HG02970 (cell line): ENCODE results near the gene TMEM94.

ENCODE experiments used
- ATAC-seq: cut with Tn5 transposase; IDR thresholded peaks from one replicate; pipeline ENCODE4 v1.9.1; 2021; ENCODE audit warnings: mild to moderate bottlenecking, moderate library complexity, moderate number of reproducible peaks; ENCODE audit not compliant: unreplicated experiment, low FRiP score

Gene TMEM94

DNA sequence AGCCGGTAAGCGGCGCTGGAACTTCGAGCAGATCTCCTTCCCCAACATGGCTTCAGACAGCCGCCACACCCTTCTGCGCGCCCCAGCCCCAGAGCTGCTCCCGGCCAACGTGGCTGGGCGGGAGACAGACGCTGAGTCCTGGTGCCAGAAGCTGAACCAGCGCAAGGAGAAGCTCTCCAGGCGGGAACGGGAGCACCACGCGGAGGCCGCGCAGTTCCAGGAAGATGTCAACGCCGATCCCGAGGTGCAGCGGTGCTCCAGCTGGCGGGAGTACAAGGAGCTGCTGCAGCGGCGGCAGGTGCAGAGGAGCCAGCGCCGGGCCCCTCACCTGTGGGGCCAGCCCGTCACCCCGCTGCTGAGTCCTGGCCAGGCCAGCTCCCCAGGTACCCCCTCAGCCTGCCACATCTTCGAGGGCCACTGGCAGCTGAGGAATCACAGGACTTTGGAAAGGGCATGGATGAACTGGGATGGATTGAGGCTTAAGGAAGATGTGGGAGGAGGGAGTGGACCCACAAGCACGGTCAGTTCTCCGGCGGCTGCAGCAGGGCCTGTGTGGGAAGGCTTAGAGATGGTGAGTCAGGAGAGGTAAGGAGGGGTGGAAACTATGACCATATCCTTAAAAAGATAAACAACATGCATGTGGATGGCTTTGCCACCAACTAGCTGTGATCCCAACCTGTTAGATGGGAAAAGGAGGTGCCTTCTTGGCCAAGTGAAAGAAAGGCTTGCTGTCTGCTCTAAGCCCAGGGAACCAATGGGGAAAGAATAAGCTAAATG, 65.7 kb downstream of the TMEM94 start:
- ATAC-seq, result no peak

DNA sequence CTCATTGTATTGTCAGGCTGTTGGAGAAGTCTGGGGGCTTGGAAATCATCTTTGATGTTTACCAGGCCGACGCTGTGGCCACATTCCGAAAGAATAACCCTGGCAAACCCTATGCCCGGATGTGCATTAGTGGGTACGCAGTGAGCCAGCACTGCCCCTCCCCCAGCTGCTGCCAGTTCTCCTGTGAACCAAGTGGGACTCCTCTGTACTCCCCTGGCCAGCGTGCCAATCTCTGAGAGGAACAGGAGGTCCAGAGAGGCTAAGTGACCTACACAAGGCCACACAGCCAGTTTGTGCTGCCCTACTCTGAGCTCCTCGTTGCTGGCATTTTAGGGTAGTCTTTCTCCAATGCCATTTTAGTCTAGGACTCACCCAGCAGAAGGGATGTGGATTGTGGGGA, 67.2 kb downstream of the TMEM94 start:
- no peak for ATAC-seq

DNA sequence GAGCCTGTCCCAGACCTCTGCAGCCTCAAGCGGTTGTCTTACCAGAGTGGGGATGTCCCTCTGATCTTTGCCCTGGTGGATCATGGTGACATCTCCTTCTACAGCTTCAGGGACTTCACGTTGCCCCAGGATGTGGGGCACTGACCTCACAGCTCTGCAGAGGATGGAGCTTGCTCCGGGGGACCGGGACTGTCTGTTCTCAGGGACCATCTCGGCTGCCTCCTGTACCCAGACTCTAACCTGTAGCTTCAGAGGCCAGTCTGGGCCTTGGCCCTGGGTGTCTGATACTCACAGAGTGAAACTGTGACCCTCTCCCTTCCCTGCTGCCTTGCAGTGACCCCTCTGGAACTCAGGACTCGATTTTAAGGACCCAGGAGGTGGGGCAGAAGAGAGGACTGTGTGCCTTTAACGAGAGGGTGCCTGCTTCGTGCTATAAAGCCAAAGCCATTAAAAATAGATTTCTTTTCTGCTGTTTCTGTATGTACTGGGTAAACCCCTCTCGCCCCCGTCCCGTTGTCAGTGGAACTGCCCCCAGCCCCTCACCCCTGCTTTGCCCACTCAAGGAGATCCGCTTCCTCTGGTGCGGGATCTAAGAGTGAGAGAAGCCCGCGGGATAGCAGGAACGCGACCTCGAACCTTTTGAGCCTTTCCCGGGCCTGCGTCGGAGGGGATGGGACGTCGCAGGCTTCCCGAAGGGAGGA, 68.0 kb downstream of the TMEM94 start:
- no peak for ATAC-seq

DNA sequence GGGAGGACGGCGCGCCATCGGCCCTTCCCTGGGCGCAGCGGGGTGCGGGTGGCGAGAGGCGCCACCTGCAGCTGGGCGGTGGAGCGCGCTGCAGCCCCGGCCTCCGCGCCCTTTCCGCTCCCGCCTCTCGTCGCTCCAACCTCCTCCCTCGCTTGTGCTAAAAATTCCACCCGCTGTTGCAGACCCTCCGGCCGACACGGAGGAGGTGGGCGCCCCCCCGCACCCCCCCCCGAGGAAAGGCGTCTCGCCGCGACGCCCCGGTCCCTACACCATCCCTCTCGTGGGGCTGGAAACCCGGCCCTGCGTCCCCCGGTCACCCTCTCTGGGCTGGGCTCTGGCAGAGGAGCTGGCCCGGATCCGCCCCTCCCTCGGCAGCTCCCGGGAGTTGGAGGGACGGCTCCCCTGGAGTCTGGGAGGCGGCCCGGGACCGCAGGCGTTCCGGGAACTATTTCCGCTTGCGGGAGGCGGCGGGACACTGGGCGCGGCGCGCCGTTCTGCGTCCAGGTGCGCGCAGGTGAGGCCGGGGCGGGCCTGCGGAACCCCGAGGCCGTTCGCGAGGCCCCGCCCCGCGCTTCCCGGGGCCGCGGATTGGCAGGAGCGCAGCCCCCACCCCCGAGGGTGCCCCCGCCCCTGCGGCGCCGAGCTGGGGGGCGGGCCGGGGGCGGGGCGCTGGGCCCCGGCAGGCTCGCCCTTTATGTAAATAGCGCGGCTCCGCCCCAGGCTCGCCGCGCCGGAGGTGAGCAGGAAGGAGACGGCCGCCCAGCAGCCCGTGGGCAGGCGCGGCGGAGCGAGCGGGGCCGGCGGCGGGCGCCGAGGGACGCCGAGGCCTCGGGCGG, 68.8 kb downstream of the TMEM94 start, which contains the start of gene LLGL2:
Gene LLGL2 (plus strand): TSS at position 728 of the 836 bp plus-strand sequence. CDS start 17,730 bp downstream, outside the sequence.
- ATAC-seq, result peak; percentile 74

DNA sequence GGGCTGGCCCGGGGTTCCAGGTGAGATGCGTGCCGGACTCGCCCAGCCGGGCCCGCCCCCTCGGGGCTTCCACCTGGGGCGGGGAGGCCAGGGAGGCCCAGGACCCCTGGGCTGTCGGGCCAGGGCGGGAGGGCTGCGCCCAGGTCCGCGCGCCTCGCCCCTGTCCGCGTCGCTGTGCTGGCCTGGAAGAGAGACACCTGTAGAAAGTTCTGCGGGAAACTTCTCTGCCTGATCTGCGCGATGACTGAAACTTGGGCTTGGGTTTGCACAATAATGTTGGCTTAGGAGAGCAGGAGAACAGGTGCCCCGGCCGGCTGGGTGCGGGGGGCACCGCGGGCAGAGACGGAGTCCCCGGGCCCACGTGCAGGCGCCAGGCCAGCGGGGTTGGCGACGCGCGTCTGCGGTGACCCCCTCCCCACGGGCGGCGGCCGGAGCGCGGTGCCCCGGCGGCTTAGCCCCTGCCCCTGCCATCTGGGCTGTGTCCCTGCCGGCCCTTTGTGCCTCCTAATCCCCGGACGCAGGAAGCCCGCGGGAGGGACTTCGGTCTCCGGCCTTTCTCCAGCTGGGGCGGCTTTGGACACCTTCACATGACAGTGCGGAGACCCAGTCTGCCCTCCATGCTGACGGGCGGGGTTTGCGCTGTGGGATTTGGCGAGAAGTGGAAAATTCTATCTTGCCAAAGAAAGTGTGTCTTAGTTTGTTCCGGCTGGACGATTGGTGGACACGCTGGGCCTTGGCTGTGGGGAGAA, 69.5 kb downstream of the TMEM94 start:
- no peak for ATAC-seq

DNA sequence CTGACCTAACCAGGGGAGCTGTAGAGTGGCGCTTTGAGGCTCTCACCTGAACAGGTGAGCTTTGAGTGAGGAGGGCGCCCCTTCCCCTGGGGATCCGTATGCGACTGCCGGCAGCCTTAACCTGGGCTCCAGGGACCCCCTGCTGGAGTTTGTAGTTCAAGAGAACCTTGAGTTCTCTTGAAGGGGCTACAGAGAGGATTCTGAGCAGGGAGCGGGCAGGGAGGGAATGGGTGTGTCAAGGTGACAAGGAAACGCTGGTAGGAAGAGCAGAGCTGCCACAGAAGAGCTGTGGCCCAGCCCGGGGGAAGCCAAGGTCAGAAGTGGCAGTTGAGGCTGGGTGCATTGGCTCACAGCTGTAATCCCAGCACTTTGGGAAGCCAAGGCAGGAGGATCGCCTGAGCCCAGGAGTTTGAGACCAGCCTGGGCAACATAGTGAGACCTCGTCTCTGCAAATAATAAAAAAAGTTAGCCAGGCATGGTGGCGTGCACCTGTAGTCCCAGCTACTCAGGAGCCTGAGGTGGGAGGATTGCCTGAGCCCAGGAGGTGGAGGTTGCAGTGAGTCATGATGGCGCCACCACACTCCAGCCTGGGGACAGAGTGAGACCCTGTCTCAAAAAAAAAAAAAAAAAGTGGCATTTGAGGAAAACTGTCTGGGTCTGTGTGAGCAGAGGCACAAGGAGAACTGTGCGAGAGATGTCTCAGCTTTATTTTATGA, 70.3 kb downstream of the TMEM94 start:
- ATAC-seq, result no peak

DNA sequence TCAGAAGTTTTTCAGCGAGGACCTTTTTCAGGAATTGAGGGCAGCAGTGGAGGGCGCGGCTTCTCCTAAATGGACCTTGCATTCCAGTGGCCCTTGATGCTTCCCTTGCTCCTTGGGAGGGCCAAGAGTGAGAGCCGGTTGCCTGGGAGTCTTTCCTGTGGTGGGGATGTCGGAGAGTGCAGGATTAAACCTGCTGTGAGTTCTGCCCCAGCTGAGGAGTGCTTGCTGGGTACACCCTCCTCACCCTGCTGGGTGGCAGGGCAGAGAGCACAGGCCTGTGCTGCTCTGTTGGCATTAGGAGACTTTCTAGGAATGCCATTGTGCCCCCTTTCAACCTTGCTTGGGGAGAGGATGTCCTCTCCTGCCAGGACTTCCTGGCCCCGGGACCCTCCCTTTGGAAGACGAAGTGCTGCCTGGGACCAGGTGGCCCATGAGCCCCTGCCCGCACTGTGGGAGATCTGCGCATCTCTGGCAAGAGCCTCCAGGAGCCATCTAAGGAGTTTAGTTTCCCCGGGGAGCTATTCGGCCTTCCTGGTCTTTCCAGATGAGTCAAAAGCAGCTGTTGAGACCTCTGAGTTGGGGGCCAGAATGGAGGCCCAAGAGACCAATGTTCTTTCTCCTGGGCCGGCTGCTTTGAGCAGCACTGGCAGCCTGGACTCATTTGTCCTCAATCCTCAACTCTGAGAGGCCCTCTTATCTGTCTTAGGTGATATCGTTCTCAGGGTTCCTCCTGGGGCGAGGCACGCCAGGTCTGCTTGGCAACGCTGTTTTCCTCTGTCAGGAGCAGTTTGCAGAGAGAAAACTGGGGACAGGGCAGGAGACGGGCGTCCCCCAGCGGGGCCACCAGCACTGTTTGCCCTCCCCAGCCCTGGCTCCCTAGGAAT, 74.6 kb downstream of the TMEM94 start:
- no peak for ATAC-seq

DNA sequence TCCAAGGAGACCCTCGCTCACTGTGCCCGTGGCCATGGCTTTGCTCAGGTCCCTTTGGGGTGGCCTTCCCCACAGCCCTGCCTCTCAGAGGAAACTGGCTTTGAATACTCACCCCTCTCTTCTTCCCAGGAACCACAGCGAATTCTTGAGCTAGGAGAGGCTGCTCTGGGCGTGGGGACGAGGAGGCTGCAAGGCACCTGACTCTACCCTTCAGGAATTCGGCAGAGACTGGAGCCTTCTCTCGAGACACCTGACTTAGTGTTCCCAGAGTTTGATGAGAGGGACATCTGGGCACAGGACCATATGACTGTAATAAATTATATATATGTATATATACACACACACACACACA, 75.3 kb downstream of the TMEM94 start:
- ATAC-seq, result no peak

DNA sequence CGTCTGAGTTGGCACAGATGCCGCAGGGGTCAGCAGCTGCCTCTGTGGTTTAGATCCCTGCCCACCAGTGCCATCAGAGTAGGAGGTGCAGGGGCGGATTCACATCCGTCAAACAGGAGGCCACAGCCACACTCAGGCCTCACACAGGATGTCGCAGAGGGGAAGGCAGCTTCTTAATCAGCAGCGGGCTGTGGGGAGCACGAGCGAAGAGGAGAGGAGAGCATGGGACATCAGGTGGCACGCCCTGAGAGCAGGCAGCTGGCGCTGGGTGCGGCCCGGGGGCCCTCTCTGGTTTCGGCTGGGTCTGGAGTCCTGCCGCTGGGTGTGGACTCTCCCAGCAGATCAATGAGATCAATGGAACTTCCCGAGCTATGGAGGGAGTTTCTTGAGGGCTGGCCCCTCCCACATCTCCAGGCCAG, 78.7 kb downstream of the TMEM94 start:
- no peak for ATAC-seq

DNA sequence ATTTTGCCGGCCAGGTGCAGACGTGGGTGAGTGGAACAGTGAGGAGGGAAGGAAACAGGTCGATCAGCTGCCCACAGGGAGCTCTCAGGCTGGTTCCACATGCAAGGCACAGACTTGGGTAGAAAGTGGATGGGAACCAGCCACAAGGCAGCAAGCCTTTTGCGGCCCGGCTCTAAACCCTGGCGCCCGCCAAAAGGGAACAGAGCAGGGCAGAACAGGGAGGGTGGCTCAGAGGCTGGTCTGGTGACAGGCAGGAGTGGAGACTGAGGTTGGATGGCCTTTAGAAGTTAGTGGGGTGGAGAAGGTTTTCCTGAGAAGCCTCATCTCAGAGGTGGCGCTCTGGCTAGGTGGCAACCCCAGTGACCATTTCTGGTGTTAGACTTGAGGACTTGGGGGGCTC, 79.4 kb downstream of the TMEM94 start:
- no peak for ATAC-seq

DNA sequence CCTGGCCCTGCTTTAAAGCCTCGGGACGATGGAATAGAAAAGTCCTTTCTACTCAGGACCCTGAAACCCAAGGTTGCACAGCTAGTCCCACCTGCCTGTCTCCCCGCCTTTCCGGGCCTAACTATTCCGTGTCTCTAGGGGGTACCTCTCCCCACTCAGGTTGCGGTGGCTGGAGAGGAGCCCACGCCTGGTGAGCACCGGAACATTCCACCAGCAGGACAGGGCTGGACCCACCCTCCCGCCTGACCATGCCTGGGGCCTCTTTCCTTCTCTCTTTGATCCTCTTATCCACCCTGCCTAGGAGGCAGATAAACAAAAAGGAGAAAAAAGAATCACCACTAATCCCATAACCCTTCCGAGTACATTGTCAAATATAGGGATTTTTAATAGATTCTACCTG, 79.9 kb downstream of the TMEM94 start:
- ATAC-seq, result no peak

DNA sequence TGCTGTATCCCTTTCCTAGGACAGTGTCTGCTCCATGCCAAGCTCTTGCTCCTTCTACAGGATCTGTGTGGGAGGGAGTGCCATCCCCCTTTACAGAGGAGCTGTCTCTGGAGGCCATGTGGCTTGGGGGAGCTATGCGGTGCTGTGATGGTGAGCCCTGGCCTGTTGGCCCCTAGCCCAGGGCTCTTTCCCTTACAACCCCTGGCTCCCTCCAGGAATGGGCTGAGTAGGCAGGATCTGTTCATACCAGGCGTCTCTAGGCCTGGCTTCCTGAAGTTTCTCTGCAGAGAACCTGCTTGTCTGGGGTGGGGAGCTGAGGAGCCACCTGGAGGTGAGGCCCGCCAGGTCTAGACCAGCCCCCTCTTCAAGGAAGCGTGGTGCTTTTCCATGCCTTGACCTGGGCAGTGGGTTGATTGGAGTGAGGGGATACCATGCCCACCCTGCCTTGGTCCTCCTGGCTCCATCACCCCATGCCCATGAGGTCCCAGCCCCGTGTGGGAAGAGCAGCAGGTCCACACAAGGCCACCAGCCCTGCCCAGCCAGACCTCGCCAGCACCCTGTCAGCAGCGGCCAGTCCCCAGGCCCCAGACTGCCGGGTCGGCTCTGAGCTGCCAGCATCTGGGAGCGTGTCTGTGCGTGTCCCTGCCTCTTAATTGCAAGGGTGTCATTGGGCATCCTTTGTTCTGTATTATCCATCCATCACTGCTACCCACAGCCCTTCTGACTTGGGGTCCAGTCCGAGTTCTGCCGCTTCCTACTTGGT, 83.7 kb downstream of the TMEM94 start:
- ATAC-seq, result no peak

DNA sequence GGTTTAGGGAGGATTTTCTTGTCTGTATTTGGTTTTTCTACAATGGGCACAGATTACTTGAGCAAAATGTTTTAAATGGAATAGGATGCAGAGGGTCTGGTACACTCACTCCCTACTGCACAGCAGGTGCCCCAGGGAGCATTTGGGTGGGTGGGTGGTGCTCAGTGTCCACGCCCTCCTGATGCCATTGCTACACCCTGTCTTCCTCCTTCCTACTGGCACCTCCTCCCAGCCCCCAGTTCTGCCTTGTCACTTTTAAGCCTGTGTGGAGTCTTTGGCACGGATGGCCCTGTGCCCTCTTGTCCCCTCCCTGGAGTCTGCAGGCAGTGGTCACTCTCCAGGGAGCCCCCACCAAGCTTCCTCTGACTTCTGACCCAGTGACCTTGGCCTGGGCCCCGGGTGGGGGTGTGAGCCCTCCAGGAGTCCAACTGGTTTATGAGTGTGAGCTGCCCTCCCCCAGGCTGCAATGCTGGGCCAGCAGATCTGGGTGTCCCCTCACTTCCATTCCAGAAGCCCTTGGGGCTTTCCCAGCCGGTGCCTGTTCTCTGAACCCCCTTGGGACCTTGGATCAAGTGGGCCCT, 84.6 kb downstream of the TMEM94 start:
- no peak for ATAC-seq

DNA sequence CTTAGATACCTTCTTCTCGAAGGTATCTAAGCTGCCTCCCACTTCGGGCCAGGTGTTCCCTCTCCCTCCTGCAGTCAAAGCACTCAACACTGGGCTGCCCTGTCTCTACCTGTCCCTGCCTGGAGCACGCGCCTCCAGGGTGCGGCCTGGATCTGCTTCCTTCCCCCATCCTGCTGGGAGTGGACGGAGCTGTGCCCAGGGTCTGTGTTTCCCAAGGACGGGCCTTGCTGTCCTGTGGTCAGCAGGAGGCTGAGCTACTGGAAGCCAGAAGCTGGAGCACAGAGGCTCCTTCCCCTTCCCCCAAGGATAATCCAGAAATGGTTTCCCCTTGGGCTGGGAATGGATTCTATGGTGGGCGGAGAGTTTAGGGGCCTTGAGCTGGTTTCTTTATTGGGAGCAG, 85.8 kb downstream of the TMEM94 start:
- no peak for ATAC-seq

DNA sequence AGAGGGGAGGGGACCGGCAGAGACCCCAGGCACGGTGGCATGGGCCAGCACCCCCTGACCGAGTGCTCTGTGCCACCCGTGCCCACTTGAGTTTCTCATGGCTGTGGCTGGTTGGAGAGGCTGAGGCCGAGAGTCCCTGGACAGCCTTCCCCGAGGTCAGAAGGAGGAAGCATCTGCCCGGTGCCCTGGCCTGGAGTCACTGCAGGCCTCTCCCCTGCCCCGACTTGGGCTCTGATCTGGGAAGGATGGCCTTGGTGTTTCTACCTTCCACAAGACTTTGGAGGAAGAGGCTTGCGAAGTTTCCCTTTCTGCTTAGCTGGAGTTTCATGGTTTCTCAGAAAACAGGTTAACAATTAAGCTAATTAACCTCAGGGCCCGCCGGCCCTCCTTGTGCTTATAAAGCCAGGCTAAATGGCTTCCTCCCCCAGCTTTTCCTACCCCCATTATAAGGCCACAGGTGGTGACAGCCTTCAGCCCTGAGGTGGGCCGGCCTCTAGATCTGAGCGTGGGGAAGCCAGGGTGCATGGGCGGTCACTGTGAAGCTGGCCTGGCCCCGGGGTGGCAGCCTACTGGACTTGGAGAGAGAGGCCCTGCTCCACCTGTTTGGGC, 86.4 kb downstream of the TMEM94 start:
- no peak for ATAC-seq

DNA sequence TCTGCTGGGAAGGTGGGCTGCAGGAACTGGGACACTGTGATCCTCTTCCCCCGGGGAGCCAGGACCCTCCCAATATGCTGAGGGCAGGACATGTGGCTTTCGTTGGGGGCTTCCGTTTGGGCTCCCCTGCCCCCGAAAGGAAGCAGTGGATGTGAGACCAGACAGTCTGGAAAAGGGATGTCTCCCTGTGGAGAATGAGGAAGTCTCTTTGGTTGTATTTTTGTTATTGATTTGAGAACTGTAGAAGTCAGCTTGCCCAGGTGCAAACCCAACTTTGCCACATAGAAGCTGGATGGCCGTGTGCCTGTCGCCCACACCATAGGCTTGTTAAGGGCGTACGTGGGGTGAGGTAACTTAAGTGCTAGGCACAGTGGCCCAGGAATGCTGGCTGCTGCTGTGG, 87.8 kb downstream of the TMEM94 start:
- no peak for ATAC-seq

DNA sequence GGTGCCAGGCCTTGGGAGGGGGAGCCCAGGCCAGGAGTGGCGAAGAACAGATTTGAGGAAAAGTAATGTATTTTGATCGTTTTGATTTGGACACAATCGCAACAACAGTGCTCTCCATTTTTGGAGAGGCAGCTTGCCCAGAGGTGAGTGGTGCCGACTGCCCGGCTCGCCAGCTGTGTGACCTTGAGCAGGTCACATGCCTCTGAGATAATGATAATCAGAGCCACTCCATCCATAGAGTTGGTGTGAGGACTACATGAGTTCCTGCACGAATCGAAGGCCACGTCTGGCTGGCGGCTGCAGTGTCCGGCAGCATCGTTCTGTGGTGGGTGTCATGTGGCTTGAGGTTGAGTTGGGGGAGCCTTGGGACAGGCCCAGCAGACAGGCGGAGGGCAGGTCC, 89.7 kb downstream of the TMEM94 start:
- no peak for ATAC-seq
